Neural cell (in vitro differentiated cells): Measurements from ENCODE around the gene COL1A1. TPM values are rescaled to one million over a fixed set of nuclear protein-coding genes. Genes with fewer than 3 reads are reported as not detected.

Experiments
- H2AFZ ChIP-seq: fragments of 200-600, 300-800 bp; sonication (generic), shearing (Covaris generic); 2 replicates; pipeline ENCODE4 v1.6.0; 2014; ENCODE audit warnings: low read depth, mild to moderate bottlenecking, antibody characterized with exemption, low read length, moderate library complexity
- H3F3A ChIP-seq: fragments of 200-600 bp; shearing (Covaris generic); 2 replicates; pipeline ENCODE4 v1.6.1; 2016; ENCODE audit warnings: mild to moderate bottlenecking, moderate library complexity, mixed read lengths, antibody characterized with exemption, low read length; ENCODE audit not compliant: insufficient read depth, poor library complexity, severe bottlenecking
- H3K27ac ChIP-seq: fragments of 200-600, 300-800 bp; sonication (generic), shearing (Covaris generic); 2 replicates; pipeline ENCODE4 v1.5.1; 2014; ENCODE audit warnings: mild to moderate bottlenecking, low read length, moderate library complexity
- H3K27me3 ChIP-seq: fragments of 300-800, 200-600 bp; sonication (generic), shearing (Covaris generic); 2 replicates; pipeline ENCODE4 v1.6.0; 2014; ENCODE audit warnings: mild to moderate bottlenecking, low read depth, low read length, moderate library complexity; ENCODE audit not compliant: insufficient read depth
- H3K36me3 ChIP-seq: fragments of 300-800, 200-600 bp; sonication (generic), shearing (Covaris generic); 2 replicates; pipeline ENCODE4 v1.5.1; 2014; ENCODE audit warnings: mild to moderate bottlenecking, antibody characterized with exemption, low read length, moderate library complexity; ENCODE audit not compliant: insufficient read depth
- H3K4me2 ChIP-seq: fragments of 300-800, 200-600 bp; sonication (generic), shearing (Covaris generic); 2 replicates; pipeline ENCODE4 v1.6.0; 2014; ENCODE audit warnings: mild to moderate bottlenecking, low read length
- H3K4me3 ChIP-seq: fragments of 300-800, 200-600 bp; sonication (generic), shearing (Covaris generic); 2 replicates; pipeline ENCODE4 v1.5.1; 2014; ENCODE audit warnings: mild to moderate bottlenecking, low read length, moderate library complexity
- H3K79me2 ChIP-seq: fragments of 200-600 bp; shearing (Covaris generic); replicated peaks from 2 replicates; pipeline ENCODE4 v1.6.0; 2014; ENCODE audit warnings: mild to moderate bottlenecking, low read length, moderate library complexity; ENCODE audit not compliant: insufficient read depth
- H3K9ac ChIP-seq: fragments of 300-800, 200-600 bp; sonication (generic), shearing (Covaris generic); 2 replicates; pipeline ENCODE4 v1.6.1; 2016; ENCODE audit warnings: mild to moderate bottlenecking, low read length, mixed read lengths
- H3K9me2 ChIP-seq: fragments of 200-600 bp; shearing (Covaris generic); 2 replicates; pipeline ENCODE4 v1.6.1; 2016; ENCODE audit warnings: mild to moderate bottlenecking, low read length, mixed read lengths; ENCODE audit not compliant: insufficient read depth
- H3K9me3 ChIP-seq: fragments of 200-600, 300-800 bp; sonication (generic), shearing (Covaris generic); 2 replicates; pipeline ENCODE4 v1.6.1; 2016; ENCODE audit warnings: mild to moderate bottlenecking, mixed run types, low read length, moderate library complexity, mixed read lengths
- H4K20me1 ChIP-seq: fragments of 200-600 bp; shearing (Covaris generic); 2 replicates; pipeline ENCODE4 v1.6.1; 2016; ENCODE audit warnings: mild to moderate bottlenecking, mixed run types; ENCODE audit not compliant: insufficient read depth
- EP300 ChIP-seq: fragments of 450-650 bp; conservative IDR thresholded peaks from 2 replicates; pipeline ENCODE4 v1.6.1; 2014; ENCODE audit warnings: antibody characterized with exemption, mild to moderate bottlenecking, moderate library complexity; ENCODE audit not compliant: poor library complexity, severe bottlenecking
- EZH2 ChIP-seq: fragments of 200-600, 300-800 bp; shearing (Covaris generic), sonication (generic); IDR thresholded peaks from 2 replicates; pipeline ENCODE4 v1.6.1; 2014; ENCODE audit warnings: antibody characterized with exemption, low read length, borderline replicate concordance, mild to moderate bottlenecking; ENCODE audit not compliant: insufficient read depth, poor library complexity, severe bottlenecking
- MXI1 ChIP-seq: fragments of 450-650 bp; conservative IDR thresholded peaks from 2 replicates; pipeline ENCODE4 v1.6.1; 2014; ENCODE audit warnings: antibody characterized with exemption, mild to moderate bottlenecking; ENCODE audit not compliant: poor library complexity, severe bottlenecking
- POLR2AphosphoS5 ChIP-seq: IDR thresholded peaks from 2 replicates; pipeline ENCODE4 v1.6.1; 2012
- RAD21 ChIP-seq: fragments of 450-650 bp; conservative IDR thresholded peaks from 2 replicates; pipeline ENCODE4 v1.6.1; 2014; ENCODE audit warnings: antibody characterized with exemption, mild to moderate bottlenecking, moderate library complexity
- REST ChIP-seq: IDR thresholded peaks from 2 replicates; pipeline ENCODE4 v1.6.1; 2012; ENCODE audit warnings: borderline replicate concordance
- SMC3 ChIP-seq: fragments of 450-650 bp; conservative IDR thresholded peaks from 2 replicates; pipeline ENCODE4 v1.6.1; 2014; ENCODE audit warnings: antibody characterized with exemption, mild to moderate bottlenecking, moderate library complexity; ENCODE audit not compliant: poor library complexity
- TAF1 ChIP-seq: IDR thresholded peaks from 2 replicates; pipeline ENCODE4 v1.6.1; 2012; ENCODE audit warnings: low read depth
- polyA plus RNA-seq: library from polyadenylated mRNA; depleted of rRNA; stranded (reverse); fragments of >200 nt; gene quantifications from 2 replicates; pipeline ENCODE4 v1.2.3, GENCODE V29; 2014
- TF ChIP-seq, protein P1 (sequence below): fragments of 450-650 bp; IDR thresholded peaks from 2 replicates; pipeline ENCODE4 v1.5.1; 2014; ENCODE audit warnings: antibody characterized with exemption, mild to moderate bottlenecking, moderate library complexity; ENCODE audit not compliant: poor library complexity, severe bottlenecking

The COL1A1 gene
- polyA plus RNA-seq, 1 donor from 2014 or later: 0.14 TPM

- H3K36me3 ChIP-seq: no peaks in the 10 kb centered on the region
Observed at GRCh38 chr17:50186661-50187393, 14.6 kb downstream of the COL1A1 start.

DNA sequence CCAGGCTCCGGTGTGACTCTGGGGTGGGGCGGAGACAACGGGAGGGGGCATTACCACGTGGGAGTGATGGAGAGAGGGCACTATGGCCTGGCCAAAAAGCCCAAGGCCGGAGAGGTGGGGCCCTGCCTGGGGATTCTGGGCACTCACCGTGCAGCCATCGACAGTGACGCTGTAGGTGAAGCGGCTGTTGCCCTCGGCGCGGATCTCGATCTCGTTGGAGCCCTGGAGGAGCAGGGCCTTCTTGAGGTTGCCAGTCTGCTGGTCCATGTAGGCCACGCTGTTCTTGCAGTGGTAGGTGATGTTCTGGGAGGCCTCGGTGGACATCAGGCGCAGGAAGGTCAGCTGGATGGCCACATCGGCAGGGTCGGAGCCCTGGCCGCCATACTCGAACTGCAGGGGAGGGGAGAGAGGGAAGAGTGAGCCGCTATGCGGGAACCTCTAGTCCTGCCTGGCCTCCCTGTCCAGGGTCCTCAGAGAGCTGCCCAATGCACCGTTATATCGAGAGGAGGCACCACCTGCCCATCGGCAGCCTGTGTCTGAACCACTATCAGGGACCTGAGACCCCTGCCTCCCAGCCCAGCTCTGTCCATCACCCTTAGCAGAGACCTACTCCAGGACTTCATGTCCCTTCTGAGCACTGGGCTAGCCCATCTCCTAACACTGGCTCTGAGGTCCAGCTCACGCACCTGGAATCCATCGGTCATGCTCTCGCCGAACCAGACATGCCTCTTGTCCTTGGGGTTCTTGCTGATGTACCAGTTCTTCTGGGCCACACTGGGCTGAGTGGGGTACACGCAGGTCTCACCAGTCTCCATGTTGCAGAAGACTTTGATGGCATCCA is 15.6 kb downstream of the COL1A1 start:
- H3F3A ChIP-seq: no peaks in the 10 kb centered on the region
- H3K4me3 ChIP-seq: no peak overlapping the region
- no peak overlapping the region for H3K27ac ChIP-seq
- no peaks in the 10 kb centered on the region for H3K27me3 ChIP-seq
- no peaks in the 10 kb centered on the region for H3K79me2 ChIP-seq
- no peak overlapping the region for H3K9ac ChIP-seq
- no peaks in the 10 kb centered on the region for H3K9me2 ChIP-seq
- no peaks in the 10 kb centered on the region for H3K9me3 ChIP-seq
- no peaks in the 10 kb centered on the region for H4K20me1 ChIP-seq
- no peak overlapping the region for H3K4me2 ChIP-seq
- H3K36me3 ChIP-seq: no peaks in the 10 kb centered on the region
- H2AFZ ChIP-seq: no peak overlapping the region
- TF ChIP-seq REST: no peak
- TF ChIP-seq, protein P1, sequence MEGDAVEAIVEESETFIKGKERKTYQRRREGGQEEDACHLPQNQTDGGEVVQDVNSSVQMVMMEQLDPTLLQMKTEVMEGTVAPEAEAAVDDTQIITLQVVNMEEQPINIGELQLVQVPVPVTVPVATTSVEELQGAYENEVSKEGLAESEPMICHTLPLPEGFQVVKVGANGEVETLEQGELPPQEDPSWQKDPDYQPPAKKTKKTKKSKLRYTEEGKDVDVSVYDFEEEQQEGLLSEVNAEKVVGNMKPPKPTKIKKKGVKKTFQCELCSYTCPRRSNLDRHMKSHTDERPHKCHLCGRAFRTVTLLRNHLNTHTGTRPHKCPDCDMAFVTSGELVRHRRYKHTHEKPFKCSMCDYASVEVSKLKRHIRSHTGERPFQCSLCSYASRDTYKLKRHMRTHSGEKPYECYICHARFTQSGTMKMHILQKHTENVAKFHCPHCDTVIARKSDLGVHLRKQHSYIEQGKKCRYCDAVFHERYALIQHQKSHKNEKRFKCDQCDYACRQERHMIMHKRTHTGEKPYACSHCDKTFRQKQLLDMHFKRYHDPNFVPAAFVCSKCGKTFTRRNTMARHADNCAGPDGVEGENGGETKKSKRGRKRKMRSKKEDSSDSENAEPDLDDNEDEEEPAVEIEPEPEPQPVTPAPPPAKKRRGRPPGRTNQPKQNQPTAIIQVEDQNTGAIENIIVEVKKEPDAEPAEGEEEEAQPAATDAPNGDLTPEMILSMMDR: no peak
- no peak for TF ChIP-seq EZH2
- TF ChIP-seq MXI1: no peak

More at GRCh38 chr17:50186661-50187393, 14.6 kb downstream of the COL1A1 start:
- Histone ChIP-seq H3K9me3 (no peaks in the 10 kb centered on the region), H3K4me2 (no peak overlapping the region), H3K9me2 (no peaks in the 10 kb centered on the region), H4K20me1 (no peaks in the 10 kb centered on the region), H3K4me3 (no peak overlapping the region), H3K79me2 (no peaks in the 10 kb centered on the region), H3F3A (no peaks in the 10 kb centered on the region), H2AFZ (no peak overlapping the region), H3K27me3 (no peaks in the 10 kb centered on the region), H3K27ac (no peak overlapping the region), H3K9ac (no peak overlapping the region)
- TF ChIP-seq TAF1 (no peak), MXI1 (no peak), RAD21 (no peak), SMC3 (no peak), EP300 (no peak), REST (no peak), POLR2AphosphoS5 (no peak), EZH2 (no peak)
- TF ChIP-seq, protein P1: no peak
